Stimulated activated CD4-positive, alpha-beta T cell treated with anti-CD3 and anti-CD28 coated beads, TNF-alpha, amount 100 ng/mL, for 1 hour (primary cell): Measurements from ENCODE around the gene FLYWCH2.

Experiments
- DNase-seq, 3 donors: peaks; one replicate each; pipeline ENCODE4 v3.0.0-alpha.2; 2020; ENCODE audit warnings: low read depth in 3 of 3, low spot score in 1 of 3

The FLYWCH2 gene

GRCh38 chr16:2853531-2854073, 29.4 kb upstream of the FLYWCH2 start:
- no peak for DNase-seq

DNA sequence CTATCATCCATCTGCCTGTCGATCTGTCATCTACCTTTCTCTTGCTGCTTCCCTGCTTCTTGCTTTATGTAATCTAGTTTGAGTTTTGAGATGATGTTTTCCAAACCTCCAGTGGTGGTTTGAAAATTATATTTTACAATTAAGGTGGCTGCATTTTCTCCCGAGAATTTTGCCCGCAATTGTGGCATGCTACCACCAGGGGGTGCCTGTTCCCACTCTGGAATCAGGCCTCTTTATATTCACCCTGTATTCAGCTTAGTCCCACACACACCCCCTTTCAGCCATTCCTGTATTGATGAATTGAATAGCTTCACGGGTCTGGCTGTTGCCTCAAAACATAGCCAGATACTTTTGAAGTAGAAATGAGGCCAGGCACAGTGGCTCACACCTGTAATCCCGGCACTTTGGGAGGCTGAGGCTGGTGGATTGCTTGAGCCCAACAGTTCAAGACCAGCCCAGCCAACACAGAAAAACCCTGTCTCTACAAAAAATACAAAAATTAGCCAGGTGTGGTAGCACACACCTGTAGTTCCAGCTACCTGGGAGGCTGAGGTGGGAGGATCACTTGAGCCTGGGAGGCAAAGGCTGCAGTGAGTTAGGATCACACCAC, 28.2 kb upstream of the FLYWCH2 start:
- no peak for DNase-seq

DNA sequence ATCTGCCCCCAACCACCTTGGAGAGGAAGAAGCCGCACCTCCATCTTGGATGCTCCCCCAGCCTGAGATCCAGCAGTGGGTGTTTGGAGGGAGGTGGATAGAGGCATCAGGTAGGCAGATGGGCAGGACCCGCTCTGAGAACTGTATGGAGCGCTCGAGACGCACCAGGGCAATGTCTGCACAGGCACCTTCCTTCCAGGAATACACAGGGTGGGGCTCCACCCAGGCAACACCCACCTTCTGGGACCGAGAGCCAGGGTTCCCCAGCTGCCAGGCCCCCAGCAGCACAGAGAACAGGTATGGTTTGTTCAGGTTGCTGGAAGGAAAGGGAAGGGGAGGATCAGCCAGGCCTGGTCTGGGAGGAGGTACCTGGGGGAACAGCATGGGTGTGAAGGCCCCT, 27.5 kb upstream of the FLYWCH2 start:
- DNase-seq = no peak

DNA sequence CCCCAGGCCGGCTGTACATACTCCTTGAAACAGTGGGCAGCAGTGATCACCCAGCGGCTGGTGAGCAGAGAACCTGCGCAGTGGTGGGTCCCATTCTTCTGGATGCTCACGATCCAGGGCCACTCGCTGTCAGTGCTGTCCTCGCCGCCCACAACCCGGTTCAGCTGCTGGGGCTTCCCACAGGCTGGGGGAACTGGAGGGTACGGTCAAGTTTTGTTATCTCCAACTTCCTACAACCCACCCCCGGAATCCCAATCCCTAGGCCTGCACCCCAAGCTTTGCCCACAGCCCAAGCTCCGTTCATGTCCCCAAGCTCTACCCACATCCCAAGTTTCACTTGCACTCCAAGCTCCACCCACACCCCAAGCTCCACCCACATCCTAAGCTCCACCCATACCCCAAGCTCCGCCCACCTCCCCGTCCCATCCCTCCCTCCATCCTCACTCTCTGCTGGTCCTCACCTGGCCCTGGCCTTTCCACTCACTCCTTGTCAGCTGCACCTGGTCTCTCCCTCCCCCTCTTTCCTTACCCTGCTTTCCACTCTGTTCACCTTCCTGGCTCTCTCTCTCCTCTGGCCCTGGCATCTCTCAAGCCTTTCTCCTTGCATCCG, 26.8 kb upstream of the FLYWCH2 start:
- no peak for DNase-seq

- DNase-seq = no peak
These were observed 26.1 kb upstream of the FLYWCH2 start for GRCh38 chr16:2856686-2857450.

- no peak for DNase-seq
These were observed 25.4 kb upstream of the FLYWCH2 start, which contains the start of gene PRSS22 for GRCh38 chr16:2857451-2858244. Gene PRSS22 (minus strand): TSS chr16:2858170. CDS start chr16:2858104, 66 bp downstream.

- DNase-seq = no peak
These were observed 24.6 kb upstream of the FLYWCH2 start for GRCh38 chr16:2858245-2859025.

GRCh38 chr16:2859686-2860265, 23.2 kb upstream of the FLYWCH2 start:
- no peak for DNase-seq

- no peak for DNase-seq
These were observed 22.0 kb upstream of the FLYWCH2 start for GRCh38 chr16:2860826-2861567.

DNA sequence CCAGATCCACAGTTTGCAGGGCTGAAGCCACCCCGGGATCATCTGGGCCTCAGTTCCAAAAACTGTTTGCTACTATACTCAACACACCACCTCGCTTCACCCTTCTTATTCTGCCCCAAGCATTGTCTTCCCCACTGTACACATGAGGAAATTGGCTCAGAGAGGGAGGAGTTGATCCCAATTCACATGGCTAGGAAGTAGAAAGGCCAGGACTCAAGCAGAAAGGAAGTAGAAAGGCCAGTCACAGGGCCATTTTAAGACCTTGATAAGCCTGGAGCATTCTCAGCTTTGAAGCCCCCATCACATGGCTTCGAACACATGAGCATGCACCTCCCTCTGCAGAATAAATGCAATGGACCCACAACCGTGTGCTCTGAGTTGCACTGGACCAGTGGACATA, 17.4 kb upstream of the FLYWCH2 start:
- no peak for DNase-seq

- DNase-seq = no peak
These were observed 16.6 kb upstream of the FLYWCH2 start for GRCh38 chr16:2866431-2866830.

GRCh38 chr16:2867661-2867986, 15.4 kb upstream of the FLYWCH2 start:
- no peak for DNase-seq

DNA sequence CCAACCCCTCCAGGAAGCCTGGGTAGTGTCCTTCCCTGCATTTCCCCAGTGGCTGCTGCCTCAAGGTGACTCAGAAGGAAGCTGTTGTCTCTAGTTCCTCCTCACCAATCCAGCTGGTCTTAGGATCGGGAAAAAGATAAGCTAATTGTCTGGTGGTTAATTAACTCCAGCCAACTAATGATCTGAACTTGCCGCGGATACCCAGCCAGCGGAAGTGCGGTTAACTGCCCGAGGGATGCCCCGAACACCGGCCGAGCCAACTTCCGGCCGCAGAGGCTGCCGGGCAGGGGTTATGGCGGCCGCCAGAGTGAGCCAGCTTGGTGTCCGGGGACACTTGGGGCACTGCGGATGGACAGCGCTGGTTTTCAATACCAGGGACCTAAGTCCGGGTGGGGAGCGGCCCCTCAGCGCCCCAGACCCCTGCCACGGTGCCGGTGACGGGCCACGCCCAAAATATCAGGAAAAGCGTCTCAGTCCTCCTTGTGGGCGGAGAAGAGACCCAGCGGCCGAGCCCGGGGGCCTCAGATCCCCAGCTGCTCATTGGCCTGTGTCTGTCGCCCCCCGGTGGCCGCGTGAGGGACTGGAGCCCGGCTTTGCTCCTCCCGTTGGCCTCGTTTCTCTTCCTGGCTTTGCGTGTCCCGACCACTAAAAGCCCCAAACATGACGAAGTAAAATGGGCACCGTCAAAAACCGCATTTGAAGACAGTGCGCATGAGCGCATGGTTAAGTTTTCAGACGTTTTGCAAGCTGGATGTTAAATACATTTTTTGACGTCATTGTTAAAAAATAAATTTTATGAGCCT, 14.8 kb upstream of the FLYWCH2 start:
- peak; percentile 77 to 95 (median 88) for DNase-seq

DNA sequence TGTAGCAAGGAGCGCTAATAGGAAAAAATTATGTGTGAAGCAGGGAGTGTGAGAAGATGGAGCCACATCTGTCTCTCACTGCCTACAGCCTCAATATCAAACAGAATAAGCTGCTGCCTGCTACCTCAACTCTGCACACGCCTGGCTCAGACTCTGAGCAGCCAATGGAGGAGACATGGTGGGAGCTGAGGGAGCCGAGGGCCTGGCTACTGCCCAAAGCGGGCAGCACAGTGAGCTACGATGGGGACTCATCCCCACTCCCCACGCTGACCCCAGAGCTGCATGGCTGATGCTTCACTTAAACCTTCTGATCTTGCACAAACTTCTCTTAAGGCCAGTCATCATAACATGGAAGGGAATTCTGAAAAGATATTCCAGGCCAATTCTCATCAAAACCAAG, 11.1 kb upstream of the FLYWCH2 start:
- DNase-seq = no peak

DNA sequence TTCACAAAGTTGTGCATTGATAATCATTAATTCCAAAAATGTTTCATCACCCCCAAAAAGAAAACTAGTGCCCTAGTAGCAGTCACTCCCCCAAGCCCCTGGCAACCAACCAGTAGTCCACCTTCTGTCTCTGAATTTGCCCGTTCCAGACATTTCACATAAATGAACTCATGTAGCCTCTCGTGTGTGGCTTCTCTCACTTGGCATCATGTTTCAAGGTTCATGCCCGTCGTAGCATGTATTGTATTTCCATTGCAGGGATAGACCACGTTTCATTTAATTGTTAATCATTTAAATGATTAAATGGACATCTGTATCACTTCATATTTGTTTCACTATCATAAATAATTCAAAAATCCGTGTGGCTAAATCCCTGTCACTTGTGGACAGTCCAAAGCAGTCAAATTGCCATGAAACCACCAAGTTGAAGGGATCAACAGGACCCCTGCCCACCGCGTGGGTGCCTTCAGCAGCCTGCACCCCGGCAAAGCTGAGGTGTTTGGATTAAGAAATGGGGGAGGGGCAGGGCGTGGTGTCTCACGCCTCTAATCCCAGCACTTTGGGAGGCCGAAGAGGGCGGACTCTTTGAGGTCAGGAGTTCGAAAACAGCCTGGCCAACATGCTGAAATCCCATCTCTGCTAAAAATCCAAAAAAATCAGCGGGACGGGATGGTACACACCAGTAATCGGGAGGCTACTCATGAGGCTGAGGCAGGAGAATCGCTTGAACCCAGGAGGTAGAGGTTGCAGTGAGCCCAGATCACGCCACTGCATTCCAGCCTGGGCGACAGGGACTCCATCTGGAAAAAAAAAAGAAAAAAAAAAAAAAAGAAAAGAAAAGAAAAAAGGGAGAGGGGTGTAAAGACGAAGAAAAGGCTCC, 8.7 kb upstream of the FLYWCH2 start:
- no peak for DNase-seq

GRCh38 chr16:2874912-2875362, 8.1 kb upstream of the FLYWCH2 start:
- peak; percentile 15 to 49 (median 29) for DNase-seq

DNA sequence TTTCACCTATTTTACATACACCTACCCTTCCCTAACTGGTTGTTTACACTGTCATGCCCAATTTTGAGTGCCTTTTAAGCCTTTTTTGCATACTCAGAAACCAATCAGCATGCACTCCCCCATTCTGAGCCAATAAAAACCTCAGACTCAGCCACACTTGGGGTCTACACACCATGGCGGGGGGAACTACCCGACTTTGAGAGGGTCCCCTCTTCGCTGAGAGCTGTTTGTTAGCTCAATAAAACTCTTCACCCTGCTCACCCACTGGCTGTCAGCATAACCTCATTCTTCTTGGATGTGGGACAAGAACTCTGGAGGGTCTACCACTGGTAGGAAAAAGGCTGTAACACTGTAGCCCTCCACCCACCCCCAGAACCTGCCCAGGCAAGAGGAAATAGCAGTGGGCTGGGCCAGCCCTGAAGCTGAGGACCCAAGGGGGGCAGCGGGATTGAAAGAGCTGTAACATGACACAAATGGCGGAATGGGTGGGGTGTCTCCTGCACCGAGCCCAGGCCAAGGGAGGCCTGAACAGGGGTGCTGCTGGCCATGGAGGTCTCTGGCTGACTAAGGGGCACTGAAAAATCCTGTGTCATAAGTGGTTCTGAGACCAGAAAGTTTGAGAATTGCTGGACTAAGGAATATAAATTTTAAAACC, 3.0 kb upstream of the FLYWCH2 start:
- no peak for DNase-seq
